OCI-LY7 (cell line): ENCODE measurements around the gene TPO.

Experiments used
- EZH2phosphoT487 ChIP-seq: fragments of 200-600 bp; sonication (generic); IDR thresholded peaks from 2 replicates; pipeline ENCODE4 v1.6.1; 2018; ENCODE audit warnings: low read depth, borderline replicate concordance, mild to moderate bottlenecking, mixed run types, antibody characterized with exemption, low read length, moderate library complexity, mixed read lengths
- TF ChIP-seq, protein P1 (sequence below): fragments of 200-600 bp; sonication (generic); conservative IDR thresholded peaks from 2 replicates; pipeline ENCODE4 v1.5.1; 2014; ENCODE audit warnings: mild to moderate bottlenecking, antibody characterized with exemption, low read length, moderate library complexity, mixed read lengths

GRCh38 chr2:1407950-1408675 is 5.2 kb upstream of the TPO start:
- TF ChIP-seq, protein P1, sequence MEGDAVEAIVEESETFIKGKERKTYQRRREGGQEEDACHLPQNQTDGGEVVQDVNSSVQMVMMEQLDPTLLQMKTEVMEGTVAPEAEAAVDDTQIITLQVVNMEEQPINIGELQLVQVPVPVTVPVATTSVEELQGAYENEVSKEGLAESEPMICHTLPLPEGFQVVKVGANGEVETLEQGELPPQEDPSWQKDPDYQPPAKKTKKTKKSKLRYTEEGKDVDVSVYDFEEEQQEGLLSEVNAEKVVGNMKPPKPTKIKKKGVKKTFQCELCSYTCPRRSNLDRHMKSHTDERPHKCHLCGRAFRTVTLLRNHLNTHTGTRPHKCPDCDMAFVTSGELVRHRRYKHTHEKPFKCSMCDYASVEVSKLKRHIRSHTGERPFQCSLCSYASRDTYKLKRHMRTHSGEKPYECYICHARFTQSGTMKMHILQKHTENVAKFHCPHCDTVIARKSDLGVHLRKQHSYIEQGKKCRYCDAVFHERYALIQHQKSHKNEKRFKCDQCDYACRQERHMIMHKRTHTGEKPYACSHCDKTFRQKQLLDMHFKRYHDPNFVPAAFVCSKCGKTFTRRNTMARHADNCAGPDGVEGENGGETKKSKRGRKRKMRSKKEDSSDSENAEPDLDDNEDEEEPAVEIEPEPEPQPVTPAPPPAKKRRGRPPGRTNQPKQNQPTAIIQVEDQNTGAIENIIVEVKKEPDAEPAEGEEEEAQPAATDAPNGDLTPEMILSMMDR: no peak
- no peak for TF ChIP-seq EZH2phosphoT487
